ENCODE measurements around the gene PNPLA8. TPM values are rescaled to one million over a fixed set of nuclear protein-coding genes. Genes with fewer than 3 reads are reported as not detected.

PNPLA8 gene
- total RNA-seq, 1 experiment from 2014 or later = 19.2 TPM

DNA sequence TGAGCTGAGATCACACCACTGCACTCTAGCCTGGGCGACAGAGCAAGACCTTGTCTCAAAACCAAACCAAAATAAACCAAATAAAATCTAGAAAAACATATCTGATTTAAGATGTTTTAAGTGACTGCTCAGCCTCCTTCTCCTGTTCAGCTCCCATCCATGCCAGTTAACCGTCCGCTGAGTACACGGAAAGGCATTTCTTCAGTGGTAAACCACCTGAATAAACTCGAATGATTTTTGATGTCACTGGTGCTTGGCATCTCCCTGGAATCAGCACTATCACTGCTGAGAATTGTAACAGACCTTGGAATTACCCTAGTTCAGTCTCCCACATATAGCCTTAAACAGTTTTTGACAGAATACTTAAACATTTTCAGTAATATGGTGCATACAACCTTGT is 45.6 kb downstream of the PNPLA8 start:
- Histone ChIP-seq H3K36me3 (ENCODE audit: insufficient read depth, low read length, poor library complexity, severe bottlenecking) (no peaks in the 10 kb centered on the region), H3K27ac (ENCODE audit: low read depth, low read length, poor library complexity, severe bottlenecking) (no peak overlapping the region), H3K4me1 (ENCODE audit: insufficient read depth, low read length, poor library complexity, severe bottlenecking) (no peaks in the 10 kb centered on the region), H3K4me3 (ENCODE audit: low read depth, low read length, poor library complexity, severe bottlenecking) (no peak overlapping the region), H3K27me3 (replicated peaks; ENCODE audit: insufficient read depth, low read depth, low read length, poor library complexity) (no peaks in the 10 kb centered on the region), H3K9me3 (ENCODE audit: low read depth, low read length, poor library complexity, severe bottlenecking) (no peaks in the 10 kb centered on the region)
- TF ChIP-seq, protein P1, sequence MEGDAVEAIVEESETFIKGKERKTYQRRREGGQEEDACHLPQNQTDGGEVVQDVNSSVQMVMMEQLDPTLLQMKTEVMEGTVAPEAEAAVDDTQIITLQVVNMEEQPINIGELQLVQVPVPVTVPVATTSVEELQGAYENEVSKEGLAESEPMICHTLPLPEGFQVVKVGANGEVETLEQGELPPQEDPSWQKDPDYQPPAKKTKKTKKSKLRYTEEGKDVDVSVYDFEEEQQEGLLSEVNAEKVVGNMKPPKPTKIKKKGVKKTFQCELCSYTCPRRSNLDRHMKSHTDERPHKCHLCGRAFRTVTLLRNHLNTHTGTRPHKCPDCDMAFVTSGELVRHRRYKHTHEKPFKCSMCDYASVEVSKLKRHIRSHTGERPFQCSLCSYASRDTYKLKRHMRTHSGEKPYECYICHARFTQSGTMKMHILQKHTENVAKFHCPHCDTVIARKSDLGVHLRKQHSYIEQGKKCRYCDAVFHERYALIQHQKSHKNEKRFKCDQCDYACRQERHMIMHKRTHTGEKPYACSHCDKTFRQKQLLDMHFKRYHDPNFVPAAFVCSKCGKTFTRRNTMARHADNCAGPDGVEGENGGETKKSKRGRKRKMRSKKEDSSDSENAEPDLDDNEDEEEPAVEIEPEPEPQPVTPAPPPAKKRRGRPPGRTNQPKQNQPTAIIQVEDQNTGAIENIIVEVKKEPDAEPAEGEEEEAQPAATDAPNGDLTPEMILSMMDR (conservative IDR thresholded peaks at IDR 0.05; ENCODE audit: low read depth, low read length) = no peak
- TF ChIP-seq EZH2 (IDR thresholded peaks at IDR 0.05; ENCODE audit: borderline replicate concordance, low read depth, low read length, poor library complexity, severe bottlenecking) = no peak
- POLR2A ChIA-PET (ENCODE audit: low non-redundant PET) = no interaction called here
- DNase-seq (ENCODE audit: low spot score) = no peak
- intact Hi-C loops (cut with micrococcal nuclease; ENCODE audit: unreplicated experiment) = no loop called here
- BruUV-seq (replicated peaks) = no TSS peak
- CTCF ChIA-PET = no interaction called here

DNA sequence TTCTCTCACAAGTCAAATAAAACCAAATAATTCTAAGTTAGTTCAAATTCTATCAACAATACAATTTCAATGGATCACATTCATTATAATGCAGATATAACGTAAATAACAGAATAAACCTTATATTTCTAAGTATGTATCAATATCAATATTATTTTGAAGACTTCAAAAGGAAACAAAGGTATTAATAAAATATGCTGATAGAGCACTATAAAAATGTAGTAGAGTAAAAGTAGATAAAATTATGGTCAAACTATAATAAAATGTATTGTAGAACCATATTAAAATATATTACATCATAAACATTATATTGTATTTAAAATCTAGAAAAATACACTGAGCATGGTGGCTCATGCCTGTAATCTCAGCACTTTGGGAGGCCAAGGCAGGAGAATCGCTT is 46.2 kb downstream of the PNPLA8 start:
- TF ChIP-seq EZH2 (IDR thresholded peaks at IDR 0.05; ENCODE audit: borderline replicate concordance, low read depth, low read length, poor library complexity, severe bottlenecking) = no peak
- TF ChIP-seq, protein P1 (conservative IDR thresholded peaks at IDR 0.05; ENCODE audit: low read depth, low read length) = no peak
- Histone ChIP-seq H3K36me3 (ENCODE audit: insufficient read depth, low read length, poor library complexity, severe bottlenecking) (no peaks in the 10 kb centered on the region), H3K4me3 (ENCODE audit: low read depth, low read length, poor library complexity, severe bottlenecking) (no peak overlapping the region), H3K9me3 (ENCODE audit: low read depth, low read length, poor library complexity, severe bottlenecking) (no peaks in the 10 kb centered on the region), H3K27ac (ENCODE audit: low read depth, low read length, poor library complexity, severe bottlenecking) (no peak overlapping the region), H3K4me1 (ENCODE audit: insufficient read depth, low read length, poor library complexity, severe bottlenecking) (no peaks in the 10 kb centered on the region), H3K27me3 (replicated peaks; ENCODE audit: insufficient read depth, low read depth, low read length, poor library complexity) (no peaks in the 10 kb centered on the region)
- DNase-seq (ENCODE audit: low spot score) = no peak
- no TSS peak for BruUV-seq (replicated peaks)
- POLR2A ChIA-PET (ENCODE audit: low non-redundant PET) = no interaction called here
- intact Hi-C loops (cut with micrococcal nuclease; ENCODE audit: unreplicated experiment) = no loop called here
- CTCF ChIA-PET = interaction anchor here (0.6 kb wide), 1 partner anchor 11 kb away, joined by 3 read pairs; no protein-coding TSS in a partner anchor

- Histone ChIP-seq H3K4me1 (ENCODE audit: insufficient read depth, low read length, poor library complexity, severe bottlenecking) (no peaks in the 10 kb centered on the region), H3K4me3 (ENCODE audit: low read depth, low read length, poor library complexity, severe bottlenecking) (no peak overlapping the region), H3K27ac (ENCODE audit: low read depth, low read length, poor library complexity, severe bottlenecking) (no peak overlapping the region), H3K9me3 (ENCODE audit: low read depth, low read length, poor library complexity, severe bottlenecking) (no peaks in the 10 kb centered on the region), H3K36me3 (ENCODE audit: insufficient read depth, low read length, poor library complexity, severe bottlenecking) (no peaks in the 10 kb centered on the region), H3K27me3 (replicated peaks; ENCODE audit: insufficient read depth, low read depth, low read length, poor library complexity) (no peaks in the 10 kb centered on the region)
- ChIA-PET POLR2A (ENCODE audit: low non-redundant PET) (no interaction called here), CTCF (interaction anchor here (0.6 kb wide), 1 partner anchor 11 kb away, joined by 3 read pairs; no protein-coding TSS in a partner anchor)
- no TSS peak for BruUV-seq (replicated peaks)
- intact Hi-C loops (cut with micrococcal nuclease; ENCODE audit: unreplicated experiment) = no loop called here
- TF ChIP-seq EZH2 (IDR thresholded peaks at IDR 0.05; ENCODE audit: borderline replicate concordance, low read depth, low read length, poor library complexity, severe bottlenecking) = no peak
- TF ChIP-seq, protein P1 (conservative IDR thresholded peaks at IDR 0.05; ENCODE audit: low read depth, low read length) = no peak
- DNase-seq (ENCODE audit: low spot score) = no peak
Measured at GRCh38 chr7:108479118-108479517, 46.8 kb downstream of the PNPLA8 start.

Measured in A673 (cell line).